ENCODE results near the gene PPP1R2. TPM values are rescaled to one million over a fixed set of nuclear protein-coding genes. Genes with fewer than 3 reads are reported as not detected.
"Not testable (repeated sequence)": the region's sequence is repeated elsewhere in the genome, so short reads cannot be mapped to it uniquely, and the experiment has no call there.

Gene PPP1R2
- total RNA-seq = 10 to 100 TPM; 32.7 to 42.5 TPM

- 0% methylated on average over 15 to 93 of the region's 95 CpGs for WGBS, 2 donors
- Histone ChIP-seq H3K4me1 (peaks cover 50% of the 10 kb centered on the region), H3K9me3 (no peaks in the 10 kb centered on the region), H3K4me3 (peak within 1 kb of the TSS; percentile 82 to 86), H3K27ac (peak within 1 kb of the TSS; percentile 76 to 96 (median 92)), H3K27me3 (no peaks in the 10 kb centered on the region), H3K36me3 (replicated peaks in 1 of 2; ENCODE audit: insufficient read depth in 1 of 2, low read depth in 2 of 2) (no peaks in the 10 kb centered on the region)
- TF ChIP-seq CTCF (IDR thresholded peaks at IDR 0.05) = no peak
- peak; percentile 95 to 97 (median 97) for TF ChIP-seq POLR2A (IDR thresholded peaks at IDR 0.05)
- peak; percentile 94 to 96 (median 96) for DNase-seq
- peak; percentile 95 for ATAC-seq
- intact Hi-C loops (cut with DNase I) = no loop called here
Observed at GRCh38 chr3:195542698-195543499, at the start of gene PPP1R2. TSS of gene PPP1R2 (minus strand) at chr3:195543325. CDS start at chr3:195543025, 300 bp downstream.

GRCh38 chr3:195591852-195592251 is 48.7 kb upstream of the PPP1R2 start:
- Histone ChIP-seq H3K27me3 (no peaks in the 10 kb centered on the region), H3K9me3 (no peaks in the 10 kb centered on the region), H3K27ac (no peak overlapping the region), H3K36me3 (replicated peaks in 1 of 2; ENCODE audit: insufficient read depth in 1 of 2, low read depth in 2 of 2) (no peaks in the 10 kb centered on the region), H3K4me1 (peaks cover 11% of the 10 kb centered on the region), H3K4me3 (no peak overlapping the region)
- TF ChIP-seq POLR2A (IDR thresholded peaks at IDR 0.05) (no peak), CTCF (IDR thresholded peaks at IDR 0.05) (no peak)
- 81 to 83% methylated on average over 2 of the region's 2 CpGs for WGBS, 2 donors
- no peak for DNase-seq
- intact Hi-C loops (cut with DNase I) = no loop called here
- no peak for ATAC-seq

- WGBS, 2 donors = 37 to 45% methylated on average over 5 to 6 of the region's 6 CpGs
- no peak overlapping the region for H3K27ac ChIP-seq
Observed at GRCh38 chr3:195591220-195591619, 48.1 kb upstream of the PPP1R2 start.

GRCh38 chr3:195590381-195590780 is 47.3 kb upstream of the PPP1R2 start:
- H3K9me3 ChIP-seq; H3K27me3 ChIP-seq; H3K36me3 ChIP-seq (replicated peaks in 1 of 2; ENCODE audit: insufficient read depth in 1 of 2, low read depth in 2 of 2); H3K4me3 ChIP-seq; ATAC-seq; DNase-seq; intact Hi-C loops (cut with DNase I); H3K27ac ChIP-seq: not testable (repeated sequence)
- WGBS, 2 donors = 92 to 96% methylated on average over 2 of the region's 2 CpGs
- peaks cover 11% of the 10 kb centered on the region for H3K4me1 ChIP-seq

More at GRCh38 chr3:195591220-195591619, 48.1 kb upstream of the PPP1R2 start:
- Histone ChIP-seq H3K27me3 (no peaks in the 10 kb centered on the region), H3K4me1 (peaks cover 11% of the 10 kb centered on the region), H3K9me3 (no peaks in the 10 kb centered on the region), H3K4me3 (no peak overlapping the region), H3K36me3 (replicated peaks in 1 of 2; ENCODE audit: insufficient read depth in 1 of 2, low read depth in 2 of 2) (no peaks in the 10 kb centered on the region)
- no peak for TF ChIP-seq POLR2A (IDR thresholded peaks at IDR 0.05)
- TF ChIP-seq CTCF (IDR thresholded peaks at IDR 0.05) = no peak
- intact Hi-C loops (cut with DNase I) = no loop called here
- peak in 1 of 4 donors; percentile 12 for DNase-seq
- peak; percentile 71 for ATAC-seq

- H3K36me3 ChIP-seq (replicated peaks in 1 of 2; ENCODE audit: insufficient read depth in 1 of 2, low read depth in 2 of 2); intact Hi-C loops (cut with DNase I); ATAC-seq; H3K27me3 ChIP-seq; H3K27ac ChIP-seq; DNase-seq; H3K4me3 ChIP-seq; H3K9me3 ChIP-seq: not testable (repeated sequence)
- peaks cover 11% of the 10 kb centered on the region for H3K4me1 ChIP-seq
- WGBS, 2 donors = 45 to 78% methylated on average over 6 of the region's 6 CpGs
Observed at GRCh38 chr3:195589796-195590195, 46.7 kb upstream of the PPP1R2 start.

Measured in body of pancreas (tissue), 4 donors.